HG03060 (cell line): ENCODE measurements around the gene CAD.

Experiments
- ATAC-seq: cut with Tn5 transposase; IDR thresholded peaks from one replicate; pipeline ENCODE4 v1.9.1; 2021; ENCODE audit warnings: low read depth, moderate number of reproducible peaks; ENCODE audit not compliant: unreplicated experiment

The CAD gene

DNA sequence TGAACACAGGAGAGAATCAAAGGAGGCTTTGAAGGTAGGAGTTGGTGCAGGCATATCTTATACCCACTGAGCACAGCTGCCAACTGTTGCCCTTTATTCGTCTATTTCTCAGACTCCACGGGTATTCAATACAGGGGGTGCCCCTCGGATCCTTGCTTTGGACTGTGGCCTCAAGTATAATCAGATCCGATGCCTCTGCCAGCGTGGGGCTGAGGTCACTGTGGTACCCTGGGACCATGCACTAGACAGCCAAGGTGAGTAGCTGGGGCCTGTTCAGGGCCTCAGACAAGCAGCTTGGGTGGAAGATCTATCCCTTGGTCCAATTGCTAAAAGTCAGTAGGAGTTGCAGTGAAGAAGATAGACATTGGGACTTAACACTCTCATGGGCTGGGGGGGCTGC, 5.2 kb downstream of the CAD start:
- no peak for ATAC-seq

DNA sequence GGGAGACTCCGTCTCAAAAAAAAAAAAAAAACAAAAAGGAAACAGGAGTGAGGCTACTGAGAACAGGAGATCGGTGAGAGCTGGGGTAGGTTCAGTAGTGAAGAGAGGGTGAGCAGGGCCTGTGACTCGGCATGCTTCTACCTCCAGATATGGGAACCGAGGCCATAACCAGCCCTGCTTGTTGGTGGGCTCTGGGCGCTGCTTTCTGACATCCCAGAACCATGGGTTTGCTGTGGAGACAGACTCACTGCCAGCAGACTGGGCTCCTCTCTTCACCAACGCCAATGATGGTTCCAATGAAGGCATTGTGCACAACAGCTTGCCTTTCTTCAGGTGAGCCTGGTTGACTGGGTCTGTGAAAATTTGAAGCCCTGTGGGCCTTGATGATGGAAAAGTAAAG, 6.2 kb downstream of the CAD start:
- ATAC-seq = no peak

DNA sequence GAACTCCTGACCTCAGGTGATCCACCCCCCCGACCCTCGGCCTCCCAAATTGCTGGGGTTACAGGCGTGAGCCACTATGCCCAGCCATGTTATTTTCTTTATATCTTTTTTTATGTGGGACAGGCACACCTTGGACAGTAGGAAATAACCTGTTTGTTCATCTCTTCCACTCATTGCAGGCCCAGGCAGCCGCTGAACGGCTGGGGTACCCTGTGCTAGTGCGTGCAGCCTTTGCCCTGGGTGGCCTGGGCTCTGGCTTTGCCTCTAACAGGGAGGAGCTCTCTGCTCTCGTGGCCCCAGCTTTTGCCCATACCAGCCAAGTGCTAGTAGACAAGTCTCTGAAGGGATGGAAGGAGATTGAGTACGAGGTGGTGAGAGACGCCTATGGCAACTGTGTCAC, 8.4 kb downstream of the CAD start:
- no peak for ATAC-seq

DNA sequence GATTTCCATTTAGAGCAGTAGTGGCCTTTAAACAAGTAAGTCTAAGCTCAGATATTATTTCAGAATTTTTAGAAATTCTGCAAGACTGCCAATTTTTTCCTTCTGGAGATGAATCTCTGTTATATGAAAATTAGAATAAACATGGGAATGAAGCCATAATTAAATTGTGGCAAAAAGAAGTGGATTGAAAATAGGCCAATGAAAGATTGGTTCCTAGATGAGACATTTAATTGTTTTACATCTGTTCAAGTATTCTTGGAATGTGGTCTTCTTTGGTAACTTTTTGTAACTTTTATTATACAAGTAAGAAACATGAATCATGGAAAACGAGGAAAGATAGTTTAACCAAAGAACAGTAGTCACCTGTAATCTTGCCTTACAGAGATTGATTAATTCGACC, 10.3 kb downstream of the CAD start:
- no peak for ATAC-seq

DNA sequence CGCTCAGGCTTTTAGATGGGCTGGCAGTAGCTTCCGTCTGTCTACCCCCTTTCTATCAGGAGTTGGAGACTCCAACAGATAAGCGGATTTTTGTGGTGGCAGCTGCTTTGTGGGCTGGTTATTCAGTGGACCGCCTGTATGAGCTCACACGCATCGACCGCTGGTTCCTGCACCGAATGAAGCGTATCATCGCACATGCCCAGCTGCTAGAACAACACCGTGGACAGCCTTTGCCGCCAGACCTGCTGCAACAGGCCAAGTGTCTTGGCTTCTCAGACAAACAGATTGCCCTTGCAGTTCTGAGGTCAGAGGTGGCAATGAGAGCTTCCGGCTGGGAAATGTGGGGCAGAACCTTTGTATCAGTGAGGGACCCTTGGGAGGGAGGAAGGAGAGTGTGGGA, 14.8 kb downstream of the CAD start:
- no peak for ATAC-seq

DNA sequence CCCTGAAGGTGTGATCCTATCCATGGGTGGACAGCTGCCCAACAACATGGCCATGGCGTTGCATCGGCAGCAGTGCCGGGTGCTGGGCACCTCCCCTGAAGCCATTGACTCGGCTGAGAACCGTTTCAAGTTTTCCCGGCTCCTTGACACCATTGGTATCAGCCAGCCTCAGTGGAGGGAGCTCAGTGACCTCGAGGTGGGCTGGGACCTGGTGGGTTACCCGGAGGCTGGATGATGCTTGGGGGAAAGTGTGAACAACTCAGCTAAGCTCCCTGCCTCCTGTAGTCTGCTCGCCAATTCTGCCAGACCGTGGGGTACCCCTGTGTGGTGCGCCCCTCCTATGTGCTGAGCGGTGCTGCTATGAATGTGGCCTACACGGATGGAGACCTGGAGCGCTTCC, 16.2 kb downstream of the CAD start:
- no peak for ATAC-seq

DNA sequence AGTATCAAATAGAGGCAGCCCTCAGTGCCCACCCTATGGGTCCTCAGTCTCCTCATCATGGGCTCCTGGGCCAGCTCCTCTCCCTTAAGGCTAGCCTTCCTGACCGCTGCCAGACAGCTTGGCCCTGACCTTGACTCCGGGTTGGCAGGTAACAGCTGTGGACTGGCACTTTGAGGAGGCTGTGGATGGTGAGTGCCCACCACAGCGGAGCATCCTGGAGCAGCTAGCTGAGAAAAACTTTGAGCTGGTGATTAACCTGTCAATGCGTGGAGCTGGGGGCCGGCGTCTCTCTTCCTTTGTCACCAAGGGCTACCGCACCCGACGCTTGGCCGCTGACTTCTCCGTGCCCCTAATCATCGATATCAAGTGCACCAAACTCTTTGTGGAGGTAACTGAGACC, 19.0 kb downstream of the CAD start:
- ATAC-seq = no peak

DNA sequence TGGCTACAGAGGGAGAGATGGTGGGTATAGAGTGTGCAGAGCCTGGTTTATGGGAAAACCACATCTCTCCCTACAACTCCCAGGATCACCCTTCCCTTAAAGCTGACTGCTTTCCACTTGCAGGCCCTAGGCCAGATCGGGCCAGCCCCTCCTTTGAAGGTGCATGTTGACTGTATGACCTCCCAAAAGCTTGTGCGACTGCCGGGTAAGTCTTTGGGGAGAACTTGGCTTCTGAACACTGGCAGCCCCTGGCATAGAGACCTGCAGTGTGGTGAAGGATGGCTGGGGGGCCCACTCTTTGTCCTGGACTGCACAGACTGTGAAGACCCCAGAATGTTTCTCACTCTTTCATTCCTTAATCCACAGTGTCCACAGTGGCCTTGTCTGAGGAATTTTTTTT, 19.5 kb downstream of the CAD start:
- no peak for ATAC-seq

DNA sequence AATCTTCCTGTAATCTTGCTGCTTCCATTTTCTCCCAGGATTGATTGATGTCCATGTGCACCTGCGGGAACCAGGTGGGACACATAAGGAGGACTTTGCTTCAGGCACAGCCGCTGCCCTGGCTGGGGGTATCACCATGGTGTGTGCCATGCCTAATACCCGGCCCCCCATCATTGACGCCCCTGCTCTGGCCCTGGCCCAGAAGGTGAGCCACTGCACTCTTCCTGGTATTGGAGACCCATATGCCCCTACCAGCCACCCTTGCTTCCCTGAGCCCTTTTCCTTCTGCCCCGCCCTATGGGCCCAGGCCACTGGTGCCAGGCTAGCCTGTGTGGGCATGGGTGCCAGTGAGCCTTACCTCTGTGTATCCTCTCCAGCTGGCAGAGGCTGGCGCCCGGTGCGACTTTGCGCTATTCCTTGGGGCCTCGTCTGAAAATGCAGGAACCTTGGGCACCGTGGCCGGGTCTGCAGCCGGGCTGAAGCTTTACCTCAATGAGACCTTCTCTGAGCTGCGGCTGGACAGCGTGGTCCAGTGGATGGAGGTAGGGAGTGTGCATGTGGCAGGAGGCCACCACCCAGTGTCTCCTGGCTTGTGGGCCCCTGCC, 20.3 kb downstream of the CAD start:
- ATAC-seq = no peak

DNA sequence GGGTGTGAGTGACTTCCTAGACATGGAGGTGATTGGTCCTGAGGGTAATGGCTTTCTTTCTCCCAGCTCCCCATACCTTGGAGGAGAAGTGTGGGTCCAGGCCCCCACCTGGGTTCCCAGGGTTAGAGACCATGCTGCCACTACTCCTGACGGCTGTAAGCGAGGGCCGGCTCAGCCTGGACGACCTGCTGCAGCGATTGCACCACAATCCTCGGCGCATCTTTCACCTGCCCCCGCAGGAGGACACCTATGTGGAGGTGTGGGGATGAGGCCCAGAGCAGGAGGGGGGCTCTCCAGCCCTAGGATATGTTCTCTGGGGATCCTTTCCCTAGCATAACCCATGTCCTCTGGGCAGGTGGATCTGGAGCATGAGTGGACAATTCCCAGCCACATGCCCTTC, 21.8 kb downstream of the CAD start:
- ATAC-seq = no peak

DNA sequence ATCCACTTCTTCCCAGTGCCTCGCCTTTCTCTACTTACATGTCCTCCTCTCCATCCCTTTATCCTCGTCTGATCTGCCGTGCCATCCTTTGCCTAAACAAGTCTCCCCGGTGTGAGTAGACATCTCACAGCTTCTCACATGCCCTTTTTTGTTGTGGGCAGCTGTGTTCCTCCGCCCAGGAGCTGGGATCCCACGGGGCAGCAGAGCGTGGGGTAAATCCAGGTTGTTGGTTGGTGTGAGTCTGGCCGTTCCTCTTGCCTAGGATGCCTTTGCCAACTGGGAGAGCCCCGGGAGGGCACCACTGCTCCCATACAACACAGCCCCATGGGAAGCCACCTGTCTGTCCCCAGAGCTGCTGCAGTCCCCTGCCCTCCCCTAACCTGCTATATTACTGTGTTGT, 23.2 kb downstream of the CAD start:
- ATAC-seq = no peak

DNA sequence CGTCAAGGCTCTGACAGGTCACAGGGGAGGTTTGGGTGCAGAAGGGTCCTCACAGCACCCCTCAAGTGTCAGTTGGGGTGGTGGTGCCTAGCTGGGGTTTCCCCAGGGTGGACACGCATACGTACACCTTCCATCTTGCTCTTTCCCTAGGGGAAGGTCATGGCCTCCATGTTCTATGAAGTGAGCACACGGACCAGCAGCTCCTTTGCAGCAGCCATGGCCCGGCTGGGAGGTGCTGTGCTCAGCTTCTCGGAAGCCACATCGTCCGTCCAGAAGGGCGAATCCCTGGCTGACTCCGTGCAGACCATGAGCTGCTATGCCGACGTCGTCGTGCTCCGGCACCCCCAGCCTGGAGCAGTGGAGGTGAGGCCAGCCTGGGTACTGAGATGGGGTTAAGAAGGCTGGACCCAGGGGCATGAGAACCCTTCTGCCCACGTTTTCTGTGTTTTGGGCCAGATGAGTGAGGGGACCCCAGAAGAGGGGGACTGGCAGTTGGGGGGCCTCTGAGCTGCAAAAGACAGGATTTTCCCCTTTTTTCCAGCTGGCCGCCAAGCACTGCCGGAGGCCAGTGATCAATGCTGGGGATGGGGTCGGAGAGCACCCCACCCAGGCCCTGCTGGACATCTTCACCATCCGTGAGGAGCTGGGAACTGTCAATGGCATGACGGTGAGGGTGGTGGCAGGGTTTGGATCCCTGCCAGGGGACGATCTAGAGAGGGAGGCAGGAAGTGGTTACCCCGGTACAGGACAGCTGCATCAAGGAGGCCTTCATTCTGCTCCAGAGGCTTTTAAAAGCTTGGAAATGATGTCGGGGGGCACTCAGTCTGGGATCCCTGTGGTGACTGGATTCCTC, 24.8 kb downstream of the CAD start:
- ATAC-seq = no peak

DNA sequence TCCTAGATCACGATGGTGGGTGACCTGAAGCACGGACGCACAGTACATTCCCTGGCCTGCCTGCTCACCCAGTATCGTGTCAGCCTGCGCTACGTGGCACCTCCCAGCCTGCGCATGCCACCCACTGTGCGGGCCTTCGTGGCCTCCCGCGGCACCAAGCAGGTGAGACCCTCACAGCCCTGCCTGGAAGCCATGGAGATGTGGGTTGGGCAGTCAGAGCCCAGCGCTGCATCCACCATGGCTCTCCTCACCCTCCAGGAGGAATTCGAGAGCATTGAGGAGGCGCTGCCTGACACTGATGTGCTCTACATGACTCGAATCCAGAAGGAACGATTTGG, 25.4 kb downstream of the CAD start:
- ATAC-seq = no peak

DNA sequence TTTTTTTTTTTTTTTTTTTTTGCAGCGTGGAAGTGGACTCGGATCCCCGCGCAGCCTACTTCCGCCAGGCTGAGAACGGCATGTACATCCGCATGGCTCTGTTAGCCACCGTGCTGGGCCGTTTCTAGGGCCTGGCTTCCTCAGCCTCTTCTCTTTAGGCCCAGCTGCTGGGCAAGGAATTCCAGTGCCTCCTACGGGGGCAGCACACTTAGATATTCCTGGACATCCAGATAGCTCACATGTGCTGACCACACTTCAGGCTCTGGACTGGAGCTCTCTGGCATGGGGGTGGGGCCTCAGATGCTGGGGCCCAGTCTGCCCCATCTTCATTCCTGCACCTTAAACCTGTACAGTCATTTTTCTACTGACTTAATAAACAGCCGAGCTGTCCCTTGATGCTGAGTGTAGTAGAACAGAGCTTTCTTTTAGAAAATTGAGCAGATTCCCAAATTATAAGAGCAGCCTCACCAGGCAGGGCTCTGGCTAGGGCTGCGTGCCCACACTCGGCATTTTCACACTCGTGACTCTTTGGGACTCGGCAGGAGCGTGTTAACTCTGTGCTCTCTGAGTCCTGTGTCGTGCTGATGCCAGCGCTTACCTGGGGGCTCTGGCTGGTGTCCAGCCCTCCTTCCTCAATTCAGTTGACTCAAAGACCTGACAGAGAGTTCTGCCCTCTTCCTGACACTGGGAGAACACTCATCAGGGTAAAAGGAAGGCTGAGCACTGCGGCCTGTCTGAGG, 26.4 kb downstream of the CAD start:
- no peak for ATAC-seq

DNA sequence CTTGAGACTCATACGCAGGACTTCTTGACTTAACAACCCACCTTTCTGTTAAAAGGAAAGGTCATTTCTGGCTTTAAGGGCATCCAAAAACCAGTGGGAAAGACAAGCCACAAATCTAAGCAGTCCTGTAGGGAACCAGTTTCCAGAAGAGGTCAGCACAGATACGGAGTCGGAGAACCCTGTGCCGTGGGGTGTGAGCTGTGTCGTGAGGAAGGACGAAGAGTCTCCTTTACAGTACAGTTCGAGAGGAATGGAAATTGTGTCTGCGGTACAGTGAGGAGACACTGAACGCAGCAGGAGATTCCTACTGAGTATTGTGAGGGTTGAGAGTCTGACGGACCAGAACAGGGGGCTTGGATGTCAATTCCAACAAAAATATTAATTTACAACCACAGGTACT, 27.9 kb downstream of the CAD start:
- no peak for ATAC-seq

DNA sequence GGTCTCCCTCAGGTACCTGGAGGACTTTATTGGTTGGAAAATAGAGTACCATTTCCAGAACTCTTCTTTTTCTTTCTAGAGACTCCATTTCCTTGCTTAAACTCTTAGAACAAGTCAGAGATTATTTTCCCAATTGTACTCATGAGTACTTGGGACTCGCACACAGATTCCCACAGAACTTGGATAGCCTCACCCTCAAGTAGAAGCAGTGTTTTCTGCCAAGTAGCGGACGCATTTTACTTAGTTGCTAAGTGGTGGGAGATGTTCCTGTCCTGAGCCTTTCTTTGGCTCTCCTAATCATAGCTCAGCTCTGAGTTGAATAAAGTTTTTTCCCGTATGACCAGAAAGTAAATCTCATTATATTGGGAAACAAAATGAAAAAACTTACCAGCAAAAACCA, 28.5 kb downstream of the CAD start:
- no peak for ATAC-seq

DNA sequence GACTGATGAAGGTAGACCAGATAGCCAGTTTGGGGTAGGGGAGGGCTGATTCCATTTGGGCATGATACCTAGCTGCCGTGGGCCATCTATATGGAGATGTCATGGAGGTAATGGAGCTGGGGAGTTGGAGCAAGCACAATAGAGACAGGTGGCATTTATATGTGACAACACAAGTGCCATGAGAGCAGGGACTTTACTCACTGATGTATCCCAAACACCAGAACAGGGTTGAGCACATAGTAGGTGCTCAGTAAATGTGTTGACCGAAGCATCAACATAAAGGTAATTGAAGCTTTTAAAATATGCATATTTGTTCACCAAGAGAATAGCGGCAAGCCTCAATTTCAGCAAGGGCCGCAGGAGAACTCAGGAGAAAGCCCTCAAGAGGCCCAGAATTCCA, 30.7 kb downstream of the CAD start:
- ATAC-seq = no peak

DNA sequence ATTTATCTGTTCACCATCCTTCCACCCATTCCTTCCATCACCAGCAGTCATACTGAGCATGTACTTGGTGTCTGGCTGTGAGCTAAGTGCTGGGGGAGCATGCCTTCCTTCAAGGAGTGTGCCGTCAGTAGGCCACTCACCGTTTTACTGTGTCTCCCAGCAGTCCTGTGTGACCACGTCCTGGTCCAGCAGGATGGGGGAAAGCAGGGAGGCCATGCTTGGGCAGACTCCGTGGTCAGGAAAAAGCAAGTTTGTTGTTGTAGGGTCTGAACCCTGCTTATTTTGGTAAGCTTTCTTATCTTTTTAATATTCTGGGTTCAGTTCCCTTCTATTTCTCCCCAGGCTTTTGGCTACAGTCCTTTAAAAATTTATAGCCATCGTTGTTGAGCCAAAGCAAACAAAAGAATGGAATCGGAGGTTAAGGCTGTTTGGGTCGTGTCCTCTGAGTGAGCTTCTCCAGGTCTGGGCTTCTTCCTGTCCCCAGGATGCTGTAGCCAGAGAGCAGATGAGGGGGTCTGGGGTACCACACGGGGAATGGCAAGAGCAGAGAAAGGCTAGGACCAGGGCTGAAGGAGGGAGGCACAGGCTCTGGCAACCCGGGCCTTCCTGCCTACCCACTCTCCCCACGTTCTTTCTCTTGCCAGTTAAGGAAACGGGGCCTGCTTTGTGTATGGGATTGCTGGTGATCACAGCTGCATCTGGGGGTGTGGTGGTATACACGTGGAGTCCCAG, 32.2 kb downstream of the CAD start:
- no peak for ATAC-seq

DNA sequence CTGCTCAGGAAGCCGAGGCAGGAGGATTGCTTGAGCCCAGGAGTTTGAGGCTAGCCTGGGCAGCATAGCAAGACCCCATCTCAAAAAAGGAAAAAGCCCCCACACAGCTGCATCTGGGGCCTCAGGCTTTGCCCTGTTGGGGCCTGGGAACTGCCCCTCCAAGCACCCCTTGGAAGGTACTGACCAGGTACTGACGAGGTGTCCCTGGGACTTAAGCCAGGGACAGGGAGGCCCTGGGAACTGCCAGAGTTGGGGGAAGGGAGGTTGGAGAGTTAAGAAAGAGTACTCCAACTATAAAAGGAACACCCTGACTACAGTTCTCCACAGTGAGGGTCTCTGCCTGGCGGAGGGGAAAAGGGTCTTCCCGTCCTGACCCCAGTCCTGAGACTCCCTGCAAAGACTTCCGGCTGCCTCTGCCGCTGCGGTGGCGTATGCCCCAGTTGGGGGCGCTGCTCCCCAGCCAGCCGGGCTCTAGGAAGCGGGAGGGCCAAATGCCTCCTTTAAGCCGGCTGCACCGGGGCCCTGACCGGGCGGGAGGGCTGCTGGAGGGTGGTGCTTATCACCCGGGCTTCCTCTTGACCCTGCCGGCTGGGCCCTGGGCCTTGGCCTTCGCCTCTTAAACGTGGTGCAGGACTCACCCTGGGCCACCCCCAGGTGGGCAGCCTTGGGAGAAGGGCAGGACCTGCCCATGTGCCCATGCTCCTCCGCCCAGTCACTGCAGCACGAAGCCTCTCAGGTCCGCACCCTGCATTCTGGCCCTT, 32.9 kb downstream of the CAD start:
- no peak for ATAC-seq

DNA sequence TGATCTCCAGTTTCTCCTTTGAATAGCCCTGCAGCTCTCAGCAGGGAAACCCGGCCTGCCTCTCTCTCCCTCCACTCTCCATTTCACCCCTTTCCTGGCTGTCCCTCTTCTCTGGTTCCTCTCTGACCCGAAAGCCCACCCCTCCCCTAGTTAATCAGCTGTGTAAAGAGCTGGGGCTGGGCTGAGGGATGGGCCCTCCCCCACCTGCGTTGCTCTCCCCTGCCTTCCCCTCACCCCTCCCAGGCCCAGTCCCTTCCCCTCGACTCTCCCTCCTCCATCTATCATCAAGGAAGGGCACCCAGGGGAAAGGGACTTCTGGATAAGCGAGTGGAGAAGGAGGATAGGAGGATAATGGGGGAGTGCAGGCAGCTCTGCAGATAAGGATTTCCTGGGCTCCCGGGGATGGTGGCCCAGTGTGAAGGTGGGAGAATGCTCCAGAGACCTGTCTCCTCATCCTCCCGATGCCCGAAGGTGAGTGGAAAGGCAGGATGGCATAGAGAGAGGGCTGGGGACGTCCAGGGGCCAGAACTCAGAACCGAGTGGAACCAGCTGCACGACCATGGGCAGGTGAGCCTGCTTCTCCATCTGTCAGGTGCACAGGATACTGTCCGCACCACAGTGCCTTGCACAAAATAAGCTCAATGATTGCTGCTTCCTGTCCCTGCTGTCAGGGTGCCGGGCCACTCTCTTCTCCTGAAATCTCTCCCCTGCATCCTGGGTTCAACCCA, 33.6 kb downstream of the CAD start:
- ATAC-seq = no peak
